ENCODE measurements around the gene PRCC.

Gene PRCC

GRCh38 chr1:156845953-156846545 is 78.7 kb downstream of the PRCC start:
- no peak for DNase-seq

DNA sequence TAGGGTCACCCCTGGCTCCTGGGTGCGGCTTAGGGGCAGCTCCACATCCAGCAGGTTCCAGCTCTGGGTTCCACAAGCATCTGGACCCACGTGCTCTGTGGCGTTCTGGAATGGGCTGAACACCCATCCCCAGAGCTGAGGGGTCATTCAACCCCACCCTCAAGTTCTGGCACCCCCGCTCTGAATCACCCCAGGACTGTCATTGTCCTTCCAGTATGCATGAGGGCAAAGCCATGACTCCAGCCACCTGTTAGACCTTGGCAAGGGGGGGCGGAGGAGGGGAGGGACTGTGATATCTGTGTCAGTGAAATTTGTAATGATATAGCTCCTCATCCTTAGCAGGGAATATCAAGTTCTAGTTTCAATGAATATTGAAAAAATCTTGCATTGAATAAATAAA is 79.3 kb downstream of the PRCC start:
- no peak for DNase-seq

GRCh38 chr1:156847591-156848460 is 80.5 kb downstream of the PRCC start:
- no peak for DNase-seq

DNA sequence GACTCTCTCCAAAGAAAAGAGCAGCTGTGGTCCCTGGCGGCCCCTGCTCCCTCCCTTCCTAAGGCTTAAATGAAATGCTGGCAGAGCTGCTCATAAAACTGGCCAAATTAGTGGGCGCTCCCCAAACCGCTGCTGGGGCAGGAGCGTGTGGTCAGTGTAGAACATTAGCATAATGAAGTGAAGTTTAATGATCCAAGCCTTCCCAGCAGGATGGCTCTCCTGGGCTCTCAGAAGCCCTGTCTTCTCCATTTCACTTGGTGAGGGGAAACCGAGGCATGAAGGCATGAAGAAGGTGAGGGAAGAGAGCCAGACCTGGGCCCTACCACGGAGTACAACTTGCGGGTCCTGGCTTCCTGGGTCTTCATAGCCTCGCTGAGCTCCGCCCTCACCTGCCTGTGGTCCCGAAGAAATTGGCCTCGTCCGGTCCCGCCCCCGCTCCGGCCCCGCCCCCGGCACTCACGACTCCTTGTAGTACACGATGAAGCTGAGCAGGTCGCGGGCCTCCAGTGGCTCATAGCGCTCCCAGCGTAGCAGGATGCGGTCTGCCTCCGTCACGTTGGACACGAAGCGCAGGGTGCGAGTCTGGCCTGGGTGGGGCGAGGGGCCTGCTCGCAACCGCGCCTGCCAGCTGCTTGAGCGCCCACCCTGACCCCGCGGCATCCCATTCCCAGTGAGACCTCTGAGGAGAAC is 81.3 kb downstream of the PRCC start:
- no peak for DNase-seq

DNA sequence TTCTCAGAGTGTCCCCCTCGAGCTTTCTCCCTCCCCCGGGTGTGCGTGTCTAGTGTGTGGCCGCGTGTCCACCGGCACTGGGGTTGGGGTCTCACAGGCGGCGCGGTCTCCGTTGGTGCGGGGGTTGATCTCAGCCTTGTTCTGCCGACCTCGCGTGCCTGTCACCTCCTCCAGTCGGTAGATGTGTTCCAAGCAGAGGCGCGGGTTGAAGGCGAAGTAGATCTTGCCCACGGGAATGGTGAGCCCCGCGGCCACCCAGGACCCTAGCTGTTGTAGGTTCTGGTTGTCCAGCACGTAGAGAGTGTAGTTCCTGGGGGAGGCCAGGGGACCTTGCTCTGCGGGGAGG is 81.8 kb downstream of the PRCC start:
- DNase-seq, result no peak

Data from femur (tissue), 1 donor.